Thyroid gland (tissue), 4 donors: Measurements from ENCODE around the gene MYOM3. TPM values are rescaled to one million over a fixed set of nuclear protein-coding genes. Genes with fewer than 3 reads are reported as not detected.

Experiments used
- DNase-seq, 2 donors: peaks; one replicate each; pipeline ENCODE4 v3.0.0-alpha.2; 2019
- H3K27ac ChIP-seq, 3 donors: fragments of 200-600 bp; sonication (generic); 1 replicate in 2 of 3; 2 replicates in 1 of 3; pipeline ENCODE4 v1.5.1; 2016 to 2019; ENCODE audit warnings: mild to moderate bottlenecking in 1 of 3, moderate library complexity in 1 of 3
- H3K27me3 ChIP-seq: fragments of 200-600 bp; sonication (generic); one replicate; pipeline ENCODE4 v1.5.1; 2019
- H3K36me3 ChIP-seq, 2 donors: fragments of 200-600 bp; sonication (generic); one replicate each; pipeline ENCODE4 v1.5.1; 2016 to 2019
- H3K4me1 ChIP-seq, 2 donors: fragments of 200-600 bp; sonication (generic); one replicate each; pipeline ENCODE4 v1.5.1; 2017 to 2019
- H3K4me3 ChIP-seq, 3 donors: fragments of 200-600 bp; sonication (generic); replicated peaks in 1 of 3; 1 replicate in 2 of 3; 2 replicates in 1 of 3; pipeline ENCODE4 v1.5.1; 2016; ENCODE audit warnings: mild to moderate bottlenecking in 1 of 3
- H3K9me3 ChIP-seq: fragments of 200-600 bp; sonication (generic); one replicate; pipeline ENCODE4 v1.5.1; 2017
- POLR2A ChIP-seq, 2 donors: fragments of 450-650 bp; IDR thresholded peaks; one replicate each; pipeline ENCODE4 v1.6.1; 2017; ENCODE audit warnings: antibody characterized with exemption in 2 of 2, mild to moderate bottlenecking in 2 of 2, moderate library complexity in 1 of 2
- WGBS, 2 donors: methylation state at CpG; one replicate each; pipeline ENCODE4 v1.1.5; 2017; 5-methylcytosine and 5-hydroxymethylcytosine counted together
- intact Hi-C: fragments of 100-400 bp; cut with DNase I; formaldehyde crosslinking; loops from one replicate; pipeline ENCODE4 v1.15.1; 2023
- total RNA-seq, 4 donors: library from RNA; depleted of rRNA; stranded (reverse); fragments of >200 nt; gene quantifications; one replicate each; pipeline ENCODE4 v1.2.3, GENCODE V29; 2016
- TF ChIP-seq, protein P1 (sequence below), 6 experiments: fragments of 200-600 bp in 3 of 6; fragments of 450-650 bp in 3 of 6; sonication (generic) in 3 of 6; IDR thresholded peaks; one replicate each; pipeline ENCODE4 v1.5.1; 2016 to 2019; ENCODE audit warnings: antibody characterized with exemption in 6 of 6, mild to moderate bottlenecking in 2 of 6, inconsistent platforms in 1 of 6, moderate library complexity in 1 of 6

MYOM3 gene
- total RNA-seq, 4 donors from 2014 or later: 0.11 to 0.54 TPM; not detected in 2

GRCh38 chr1:24118410-24119242 is 6.7 kb upstream of the MYOM3 start:
- Histone ChIP-seq H3K27me3 (no peaks in the 10 kb centered on the region), H3K36me3 (no peaks in the 10 kb centered on the region), H3K27ac (no peak overlapping the region), H3K4me3 (no peak overlapping the region), H3K4me1 (peaks cover 17 to 18% of the 10 kb centered on the region in 2 donors), H3K9me3 (no peaks in the 10 kb centered on the region)
- WGBS, 2 donors: 90 to 92% methylated on average over 8 of the region's 8 CpGs
- DNase-seq: no peak
- intact Hi-C loops: no loop called here
- TF ChIP-seq, protein P1, sequence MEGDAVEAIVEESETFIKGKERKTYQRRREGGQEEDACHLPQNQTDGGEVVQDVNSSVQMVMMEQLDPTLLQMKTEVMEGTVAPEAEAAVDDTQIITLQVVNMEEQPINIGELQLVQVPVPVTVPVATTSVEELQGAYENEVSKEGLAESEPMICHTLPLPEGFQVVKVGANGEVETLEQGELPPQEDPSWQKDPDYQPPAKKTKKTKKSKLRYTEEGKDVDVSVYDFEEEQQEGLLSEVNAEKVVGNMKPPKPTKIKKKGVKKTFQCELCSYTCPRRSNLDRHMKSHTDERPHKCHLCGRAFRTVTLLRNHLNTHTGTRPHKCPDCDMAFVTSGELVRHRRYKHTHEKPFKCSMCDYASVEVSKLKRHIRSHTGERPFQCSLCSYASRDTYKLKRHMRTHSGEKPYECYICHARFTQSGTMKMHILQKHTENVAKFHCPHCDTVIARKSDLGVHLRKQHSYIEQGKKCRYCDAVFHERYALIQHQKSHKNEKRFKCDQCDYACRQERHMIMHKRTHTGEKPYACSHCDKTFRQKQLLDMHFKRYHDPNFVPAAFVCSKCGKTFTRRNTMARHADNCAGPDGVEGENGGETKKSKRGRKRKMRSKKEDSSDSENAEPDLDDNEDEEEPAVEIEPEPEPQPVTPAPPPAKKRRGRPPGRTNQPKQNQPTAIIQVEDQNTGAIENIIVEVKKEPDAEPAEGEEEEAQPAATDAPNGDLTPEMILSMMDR (IDR thresholded peaks at IDR 0.05): no peak
- TF ChIP-seq POLR2A (IDR thresholded peaks at IDR 0.05): no peak

GRCh38 chr1:24117722-24118409 is 5.9 kb upstream of the MYOM3 start:
- intact Hi-C loops: no loop called here
- WGBS, 2 donors: 81 to 90% methylated on average over 14 of the region's 14 CpGs
- DNase-seq: no peak
- Histone ChIP-seq H3K4me1 (peaks cover 17 to 18% of the 10 kb centered on the region in 2 donors), H3K4me3 (no peak overlapping the region), H3K27ac (no peak overlapping the region), H3K36me3 (no peaks in the 10 kb centered on the region), H3K9me3 (no peaks in the 10 kb centered on the region), H3K27me3 (no peaks in the 10 kb centered on the region)
- TF ChIP-seq, protein P1 (IDR thresholded peaks at IDR 0.05): no peak
- TF ChIP-seq POLR2A (IDR thresholded peaks at IDR 0.05): no peak

DNA sequence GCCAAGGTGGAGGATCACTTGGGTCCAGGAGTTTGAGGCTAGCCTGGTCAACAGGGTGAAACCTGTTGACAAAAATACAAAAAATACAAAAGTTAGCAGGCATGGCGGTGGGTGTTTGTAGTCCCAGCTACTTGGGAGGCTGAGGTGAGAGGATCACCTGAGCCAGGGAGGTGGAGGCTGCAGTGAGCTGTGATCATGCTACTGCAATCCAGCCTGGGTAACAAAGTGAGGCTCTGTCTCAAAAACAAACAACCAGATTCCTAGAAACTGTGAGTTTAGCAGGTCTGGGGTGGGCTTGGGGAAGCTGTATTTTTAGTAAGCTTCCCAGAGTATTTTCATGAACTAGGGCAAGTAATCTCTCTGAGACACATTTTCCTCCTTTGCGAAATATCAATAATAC is 5.2 kb upstream of the MYOM3 start:
- no peak for DNase-seq
- Histone ChIP-seq H3K4me1 (peaks cover 20 to 24% of the 10 kb centered on the region in 2 donors), H3K27ac (no peak overlapping the region), H3K9me3 (no peaks in the 10 kb centered on the region), H3K4me3 (no peak overlapping the region), H3K27me3 (no peaks in the 10 kb centered on the region), H3K36me3 (no peaks in the 10 kb centered on the region)
- TF ChIP-seq POLR2A (IDR thresholded peaks at IDR 0.05): no peak
- TF ChIP-seq, protein P1 (IDR thresholded peaks at IDR 0.05): no peak
- 96 to 98% methylated on average over 2 of the region's 2 CpGs for WGBS, 2 donors
- intact Hi-C loops: no loop called here

- 93 to 95% methylated on average over 6 of the region's 6 CpGs for WGBS, 2 donors
- no peak for DNase-seq
- no peak for TF ChIP-seq POLR2A (IDR thresholded peaks at IDR 0.05)
- TF ChIP-seq, protein P1 (IDR thresholded peaks at IDR 0.05): no peak
- H3K36me3 ChIP-seq: no peaks in the 10 kb centered on the region
- peaks cover 11 to 28% of the 10 kb centered on the region in 2 donors for H3K4me1 ChIP-seq
- intact Hi-C loops: no loop called here
- H3K4me3 ChIP-seq: no peak overlapping the region
- H3K9me3 ChIP-seq: no peaks in the 10 kb centered on the region
- no peak overlapping the region for H3K27ac ChIP-seq
- no peaks in the 10 kb centered on the region for H3K27me3 ChIP-seq
Observed at GRCh38 chr1:24114753-24115152, 2.8 kb upstream of the MYOM3 start.

GRCh38 chr1:24113641-24114033 is 1.7 kb upstream of the MYOM3 start:
- Histone ChIP-seq H3K4me1 (peaks cover 5 to 21% of the 10 kb centered on the region in 2 donors), H3K36me3 (no peaks in the 10 kb centered on the region), H3K4me3 (no peak overlapping the region), H3K27me3 (no peaks in the 10 kb centered on the region), H3K27ac (no peak overlapping the region), H3K9me3 (no peaks in the 10 kb centered on the region)
- 73 to 79% methylated on average over 6 of the region's 6 CpGs for WGBS, 2 donors
- intact Hi-C loops: no loop called here
- TF ChIP-seq POLR2A (IDR thresholded peaks at IDR 0.05): no peak
- TF ChIP-seq, protein P1 (IDR thresholded peaks at IDR 0.05): no peak
- no peak for DNase-seq
